GM12892 (cell line): ENCODE measurements around the gene APC2.

Source experiments
- POLR2A ChIP-seq: IDR thresholded peaks from 2 replicates; pipeline ENCODE4 v1.6.1; 2011; ENCODE audit warnings: low read depth, low read length, control low read depth
- POLR2AphosphoS5 ChIP-seq: IDR thresholded peaks from 2 replicates; pipeline ENCODE4 v1.6.1; 2011; ENCODE audit warnings: low read depth, low read length, control low read depth
- TAF1 ChIP-seq: IDR thresholded peaks from 2 replicates; pipeline ENCODE4 v1.6.1; 2011; ENCODE audit warnings: low read depth, mild to moderate bottlenecking, control low read depth, low read length, borderline replicate concordance

- no peak for TF ChIP-seq POLR2A
- no peak for TF ChIP-seq POLR2AphosphoS5
- TF ChIP-seq TAF1 = no peak
Observed at GRCh38 chr19:1509602-1510441, 59.9 kb downstream of the APC2 start.
